Measurements from ENCODE around the gene RCE1.

GRCh38 chr11:66859686-66860448 is 16.6 kb downstream of the RCE1 start:
- TF ChIP-seq CTCF (IDR thresholded peaks at IDR 0.05) (no peak), POLR2A (IDR thresholded peaks at IDR 0.05) (no peak)
